ENCODE results near the gene MMP15.

DNA sequence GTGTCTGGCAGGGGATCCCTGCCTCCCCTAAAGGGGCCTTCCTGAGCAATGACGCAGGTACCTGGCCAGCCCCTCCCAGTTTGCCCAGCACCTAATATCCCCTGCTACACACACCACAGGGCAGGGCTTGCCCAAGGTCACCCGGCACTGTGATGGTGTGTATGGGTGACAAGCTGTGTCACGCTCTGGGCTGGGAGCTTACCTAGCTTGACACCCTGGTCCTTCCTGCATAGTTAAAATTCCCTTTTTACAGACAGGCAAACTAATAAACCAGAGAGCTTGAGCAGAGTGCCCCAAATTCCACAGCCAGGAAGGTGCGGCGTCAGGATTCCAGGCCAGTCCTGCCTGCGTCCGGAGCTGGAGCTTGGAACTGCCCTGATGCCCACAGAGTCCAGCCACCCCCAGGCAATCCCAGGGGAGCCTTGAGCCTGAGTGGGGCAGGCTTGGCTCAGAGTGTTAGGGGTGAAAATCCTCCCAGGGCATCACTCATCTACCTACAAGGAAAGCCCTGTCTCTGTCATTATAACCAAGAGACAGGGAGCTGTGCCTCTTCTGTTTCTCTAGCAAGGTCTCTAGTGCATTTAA, 18.1 kb downstream of the MMP15 start:
- TF ChIP-seq POLR2A (IDR thresholded peaks at IDR 0.05): no peak
- TF ChIP-seq, protein P1, sequence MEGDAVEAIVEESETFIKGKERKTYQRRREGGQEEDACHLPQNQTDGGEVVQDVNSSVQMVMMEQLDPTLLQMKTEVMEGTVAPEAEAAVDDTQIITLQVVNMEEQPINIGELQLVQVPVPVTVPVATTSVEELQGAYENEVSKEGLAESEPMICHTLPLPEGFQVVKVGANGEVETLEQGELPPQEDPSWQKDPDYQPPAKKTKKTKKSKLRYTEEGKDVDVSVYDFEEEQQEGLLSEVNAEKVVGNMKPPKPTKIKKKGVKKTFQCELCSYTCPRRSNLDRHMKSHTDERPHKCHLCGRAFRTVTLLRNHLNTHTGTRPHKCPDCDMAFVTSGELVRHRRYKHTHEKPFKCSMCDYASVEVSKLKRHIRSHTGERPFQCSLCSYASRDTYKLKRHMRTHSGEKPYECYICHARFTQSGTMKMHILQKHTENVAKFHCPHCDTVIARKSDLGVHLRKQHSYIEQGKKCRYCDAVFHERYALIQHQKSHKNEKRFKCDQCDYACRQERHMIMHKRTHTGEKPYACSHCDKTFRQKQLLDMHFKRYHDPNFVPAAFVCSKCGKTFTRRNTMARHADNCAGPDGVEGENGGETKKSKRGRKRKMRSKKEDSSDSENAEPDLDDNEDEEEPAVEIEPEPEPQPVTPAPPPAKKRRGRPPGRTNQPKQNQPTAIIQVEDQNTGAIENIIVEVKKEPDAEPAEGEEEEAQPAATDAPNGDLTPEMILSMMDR (IDR thresholded peaks at IDR 0.05): no peak
- TF ChIP-seq EP300 (IDR thresholded peaks at IDR 0.05): no peak
